ENCODE data around the gene RPS15.

The RPS15 gene

DNA sequence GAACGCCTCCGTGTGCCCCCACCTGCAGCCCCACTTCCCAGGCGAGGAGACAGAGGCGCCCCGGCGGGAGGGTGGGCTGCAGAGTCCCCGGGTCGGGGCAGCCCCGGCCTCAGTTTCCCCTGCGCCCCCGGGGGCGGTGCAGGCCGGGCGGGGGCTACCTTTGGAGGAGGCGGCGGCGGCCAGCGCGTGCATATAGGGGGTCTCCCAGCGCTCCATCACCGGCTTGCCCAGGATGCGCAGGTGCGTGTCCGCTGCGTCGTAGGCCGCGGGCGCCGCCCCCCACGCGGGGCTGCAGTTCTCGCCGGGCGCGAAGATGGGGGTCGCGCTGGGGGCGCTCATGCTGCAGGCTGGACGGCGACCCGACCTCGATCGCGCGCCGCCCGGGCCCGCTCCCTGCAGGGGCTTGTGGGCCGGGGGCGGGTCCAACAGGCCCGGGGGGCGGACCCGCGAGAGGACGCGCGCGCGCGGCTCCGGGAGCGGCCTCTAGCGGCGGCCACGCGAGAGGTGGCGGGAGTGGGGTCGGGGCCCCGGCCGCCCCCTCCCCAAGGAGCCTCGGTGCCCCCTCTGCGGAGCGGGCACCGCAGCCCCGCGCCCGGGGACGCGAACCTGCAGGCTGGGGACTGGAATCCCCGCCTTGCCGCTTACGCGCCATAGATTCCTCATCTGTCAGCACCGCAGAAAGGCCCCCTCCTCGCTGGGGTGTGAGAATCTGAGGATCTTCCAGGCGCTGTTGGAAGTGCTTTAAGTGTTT is 36.9 kb upstream of the RPS15 start, which contains the start of gene GAMT:
Gene GAMT (minus strand): TSS at position 405 of the 751 bp plus-strand sequence. CDS start 66 bp downstream, at position 339.
- Histone ChIP-seq H3K4me3 (ENCODE audit: low read depth, low read length) (peak within 1 kb of the TSS; percentile 51), H3K4me1 (no peaks in the 10 kb centered on the region), H3K27me3 (no peaks in the 10 kb centered on the region), H3K36me3 (no peaks in the 10 kb centered on the region), H3K9me3 (no peaks in the 10 kb centered on the region)
- peak; percentile 71 for DNase-seq
- TF ChIP-seq, protein P1, sequence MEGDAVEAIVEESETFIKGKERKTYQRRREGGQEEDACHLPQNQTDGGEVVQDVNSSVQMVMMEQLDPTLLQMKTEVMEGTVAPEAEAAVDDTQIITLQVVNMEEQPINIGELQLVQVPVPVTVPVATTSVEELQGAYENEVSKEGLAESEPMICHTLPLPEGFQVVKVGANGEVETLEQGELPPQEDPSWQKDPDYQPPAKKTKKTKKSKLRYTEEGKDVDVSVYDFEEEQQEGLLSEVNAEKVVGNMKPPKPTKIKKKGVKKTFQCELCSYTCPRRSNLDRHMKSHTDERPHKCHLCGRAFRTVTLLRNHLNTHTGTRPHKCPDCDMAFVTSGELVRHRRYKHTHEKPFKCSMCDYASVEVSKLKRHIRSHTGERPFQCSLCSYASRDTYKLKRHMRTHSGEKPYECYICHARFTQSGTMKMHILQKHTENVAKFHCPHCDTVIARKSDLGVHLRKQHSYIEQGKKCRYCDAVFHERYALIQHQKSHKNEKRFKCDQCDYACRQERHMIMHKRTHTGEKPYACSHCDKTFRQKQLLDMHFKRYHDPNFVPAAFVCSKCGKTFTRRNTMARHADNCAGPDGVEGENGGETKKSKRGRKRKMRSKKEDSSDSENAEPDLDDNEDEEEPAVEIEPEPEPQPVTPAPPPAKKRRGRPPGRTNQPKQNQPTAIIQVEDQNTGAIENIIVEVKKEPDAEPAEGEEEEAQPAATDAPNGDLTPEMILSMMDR (IDR thresholded peaks at IDR 0.05; ENCODE audit: low read depth, low read length), result peak; percentile 26; the same call in 1 of the 2 replicates

DNA sequence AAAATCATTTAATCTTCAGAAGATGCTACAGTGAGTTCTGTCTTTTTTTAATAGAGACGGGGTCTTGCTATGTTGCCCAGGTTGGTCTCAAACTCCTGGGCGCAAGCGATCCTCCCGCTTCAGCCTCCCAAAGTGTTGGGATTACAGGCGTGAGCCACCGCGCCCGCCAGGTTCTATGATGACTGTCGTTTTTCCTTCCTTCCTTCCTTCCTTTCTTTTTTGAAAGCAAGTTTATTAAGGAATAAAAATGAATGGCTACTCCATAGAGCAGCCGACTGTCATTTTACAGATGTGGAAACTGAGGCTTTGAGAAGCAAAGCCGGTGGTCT is 36.3 kb upstream of the RPS15 start:
- H3K27me3 ChIP-seq, result no peaks in the 10 kb centered on the region
- H3K9me3 ChIP-seq, result no peaks in the 10 kb centered on the region
- TF ChIP-seq, protein P1 (IDR thresholded peaks at IDR 0.05; ENCODE audit: low read depth, low read length), result no peak
- H3K4me1 ChIP-seq, result no peaks in the 10 kb centered on the region
- H3K36me3 ChIP-seq, result no peaks in the 10 kb centered on the region
- peak overlapping the region; percentile 21; the same call in 1 of the 2 replicates for H3K4me3 ChIP-seq (ENCODE audit: low read depth, low read length)
- DNase-seq, result no peak

DNA sequence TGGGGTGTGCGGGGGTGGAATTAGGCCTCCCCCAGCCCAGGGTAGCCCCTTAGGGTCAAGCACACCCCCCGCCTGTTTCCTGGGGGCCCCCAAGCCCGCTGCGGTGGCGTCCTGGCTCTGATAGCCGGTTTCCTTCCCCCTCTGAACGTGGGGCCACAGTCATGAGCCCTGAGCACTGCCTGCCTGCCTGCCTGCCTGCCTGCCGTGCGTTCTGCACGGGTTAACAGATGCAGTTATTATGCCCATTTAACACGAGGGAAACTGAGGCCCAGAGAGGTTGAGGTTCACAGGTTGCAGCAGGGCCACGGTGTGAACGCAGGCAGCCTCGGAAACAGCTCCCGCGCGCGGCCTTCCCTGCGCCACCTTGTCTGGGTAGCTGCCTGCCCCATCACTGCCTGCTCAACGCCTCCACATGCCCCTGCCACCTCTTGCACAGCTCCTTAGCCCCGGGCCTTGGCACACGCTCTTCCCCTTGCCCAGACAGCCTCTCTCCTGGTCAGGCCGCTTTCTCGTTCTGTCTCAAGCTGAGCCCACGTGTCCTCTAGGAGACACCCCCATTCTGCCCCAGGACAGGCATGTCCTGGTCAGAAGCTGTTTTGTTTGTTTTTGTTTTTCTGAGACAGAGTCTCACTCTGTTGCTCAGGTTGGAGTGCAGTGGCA is 35.7 kb upstream of the RPS15 start:
- no peaks in the 10 kb centered on the region for H3K27me3 ChIP-seq
- no peak for DNase-seq
- H3K9me3 ChIP-seq, result no peaks in the 10 kb centered on the region
- no peak overlapping the region for H3K4me3 ChIP-seq (ENCODE audit: low read depth, low read length)
- H3K4me1 ChIP-seq, result no peaks in the 10 kb centered on the region
- H3K36me3 ChIP-seq, result no peaks in the 10 kb centered on the region
- TF ChIP-seq, protein P1 (IDR thresholded peaks at IDR 0.05; ENCODE audit: low read depth, low read length), result no peak

DNA sequence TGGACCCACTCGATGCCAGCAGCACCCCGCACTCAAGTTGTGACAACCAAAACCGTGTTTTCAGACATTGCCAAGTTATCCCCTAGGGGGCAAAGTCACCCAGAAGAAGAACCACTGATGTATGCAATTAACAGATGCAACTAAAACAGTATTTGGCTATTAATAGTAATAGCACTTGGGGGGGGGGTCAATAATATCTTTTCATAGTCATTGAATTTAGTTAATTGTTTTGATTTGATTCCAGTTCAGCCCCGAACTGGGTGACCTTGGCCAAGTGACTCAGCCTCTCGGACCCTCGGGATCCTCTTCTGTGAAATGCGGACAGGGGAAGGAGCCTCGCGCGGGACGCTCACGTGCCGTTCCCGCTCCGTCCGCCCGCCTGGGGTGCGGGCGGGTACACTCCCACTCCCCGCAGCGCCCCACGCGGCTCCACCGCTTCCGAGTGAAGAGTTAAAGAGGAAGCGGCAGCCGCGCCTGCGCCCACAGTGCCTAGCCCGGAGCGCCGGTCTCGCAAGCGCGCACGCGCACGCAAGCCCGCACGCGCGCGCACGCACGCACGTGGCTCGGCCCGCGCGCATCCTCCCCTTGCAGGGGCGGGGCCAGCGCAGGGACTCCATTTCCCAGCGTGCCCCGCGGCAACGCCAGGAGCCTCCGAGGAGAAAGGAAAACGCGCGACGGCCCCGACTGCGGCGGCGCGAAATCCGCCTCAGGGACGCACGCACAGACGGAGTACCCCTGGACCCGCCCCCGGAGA is 31.2 kb upstream of the RPS15 start:
- H3K4me1 ChIP-seq, result peaks cover 22% of the 10 kb centered on the region
- H3K36me3 ChIP-seq, result peaks cover 36% of the 10 kb centered on the region
- TF ChIP-seq, protein P1 (IDR thresholded peaks at IDR 0.05; ENCODE audit: low read depth, low read length), result peak; percentile 46
- H3K9me3 ChIP-seq, result no peaks in the 10 kb centered on the region
- peak overlapping the region; percentile 61 for H3K4me3 ChIP-seq (ENCODE audit: low read depth, low read length)
- DNase-seq, result peak; percentile 99
- no peaks in the 10 kb centered on the region for H3K27me3 ChIP-seq

DNA sequence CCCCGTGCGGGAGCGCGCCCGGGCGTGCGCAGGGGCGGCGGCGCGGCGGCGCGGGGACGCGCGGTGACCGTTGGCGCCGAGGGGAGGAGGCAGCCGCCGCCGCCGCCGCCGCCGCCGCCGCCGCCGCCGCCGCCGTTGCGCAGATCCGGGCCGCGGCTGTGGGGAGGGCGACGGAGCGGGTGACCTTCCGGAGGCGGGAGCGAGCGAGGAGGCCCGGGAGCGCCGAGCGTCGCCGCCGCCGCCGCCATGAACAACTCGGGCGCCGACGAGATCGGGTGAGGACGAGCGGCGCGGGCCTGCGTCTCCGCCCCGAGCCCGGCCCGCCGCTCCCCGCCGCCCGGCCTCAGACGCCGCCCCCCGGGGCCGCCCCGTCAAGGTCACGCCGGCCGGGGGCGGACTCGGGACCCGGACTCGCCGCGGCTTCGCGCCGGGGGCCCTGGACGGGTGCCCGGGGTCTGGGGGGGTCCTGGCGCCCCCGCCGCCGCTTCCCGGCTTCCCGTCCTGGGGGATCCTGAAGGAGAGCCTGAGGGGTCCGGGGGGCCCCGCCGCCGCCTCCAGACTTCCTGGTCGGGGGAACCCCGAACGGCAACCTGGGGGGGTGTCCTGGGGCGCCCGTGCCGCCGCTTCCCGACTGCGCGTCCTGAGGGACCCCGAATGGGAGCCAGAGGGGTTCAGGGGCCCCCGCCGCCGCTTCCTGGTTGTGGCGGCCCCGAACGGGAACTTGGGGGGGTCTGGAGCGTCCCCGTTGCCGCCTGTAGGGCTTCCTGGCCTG is 30.5 kb upstream of the RPS15 start, which contains the start of gene DAZAP1:
Gene DAZAP1 (plus strand): TSS at position 59 of the 772 bp plus-strand sequence. CDS start 188 bp downstream, at position 247.
- TF ChIP-seq, protein P1 (IDR thresholded peaks at IDR 0.05; ENCODE audit: low read depth, low read length), result no peak
- no peaks in the 10 kb centered on the region for H3K27me3 ChIP-seq
- H3K4me1 ChIP-seq, result peaks cover 22% of the 10 kb centered on the region
- no peak for DNase-seq
- no peaks in the 10 kb centered on the region for H3K9me3 ChIP-seq
- H3K4me3 ChIP-seq (ENCODE audit: low read depth, low read length), result peak within 1 kb of the TSS; percentile 92
- peaks cover 44% of the 10 kb centered on the region for H3K36me3 ChIP-seq
